Measurements from ENCODE around the gene ZNF615.
"Not testable (repeated sequence)": the region's sequence is repeated elsewhere in the genome, so short reads cannot be mapped to it uniquely, and the experiment has no call there.

Gene ZNF615

DNA sequence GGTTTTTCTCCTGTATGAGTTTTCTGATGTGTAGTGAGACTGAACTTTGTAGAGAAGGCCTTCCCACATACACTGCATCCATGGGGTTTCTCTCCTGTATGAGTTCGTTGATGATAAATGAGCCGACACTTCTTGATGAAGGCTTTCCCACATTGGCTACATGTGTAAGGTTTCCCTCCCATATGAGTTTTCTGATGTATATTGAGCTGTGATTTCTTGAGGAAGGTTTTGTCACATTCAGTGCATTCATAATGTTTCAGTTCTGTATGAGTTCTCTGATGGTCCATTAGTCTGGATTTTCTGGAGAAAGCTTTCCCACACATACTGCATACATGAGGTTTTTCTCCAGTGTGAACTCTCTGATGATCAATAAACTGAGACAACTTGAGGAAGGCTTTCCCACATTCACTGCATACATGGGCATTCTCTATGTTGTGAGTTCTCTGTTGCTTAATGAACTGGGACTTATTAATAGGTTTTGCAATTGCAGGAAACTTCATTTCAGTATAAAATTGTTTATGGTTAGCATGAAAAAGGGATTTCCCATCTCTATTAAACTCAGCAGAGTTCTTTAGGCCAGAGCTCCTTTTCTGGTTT lies 13.9 kb downstream of the ZNF615 start:
- TF ChIP-seq, protein P1, sequence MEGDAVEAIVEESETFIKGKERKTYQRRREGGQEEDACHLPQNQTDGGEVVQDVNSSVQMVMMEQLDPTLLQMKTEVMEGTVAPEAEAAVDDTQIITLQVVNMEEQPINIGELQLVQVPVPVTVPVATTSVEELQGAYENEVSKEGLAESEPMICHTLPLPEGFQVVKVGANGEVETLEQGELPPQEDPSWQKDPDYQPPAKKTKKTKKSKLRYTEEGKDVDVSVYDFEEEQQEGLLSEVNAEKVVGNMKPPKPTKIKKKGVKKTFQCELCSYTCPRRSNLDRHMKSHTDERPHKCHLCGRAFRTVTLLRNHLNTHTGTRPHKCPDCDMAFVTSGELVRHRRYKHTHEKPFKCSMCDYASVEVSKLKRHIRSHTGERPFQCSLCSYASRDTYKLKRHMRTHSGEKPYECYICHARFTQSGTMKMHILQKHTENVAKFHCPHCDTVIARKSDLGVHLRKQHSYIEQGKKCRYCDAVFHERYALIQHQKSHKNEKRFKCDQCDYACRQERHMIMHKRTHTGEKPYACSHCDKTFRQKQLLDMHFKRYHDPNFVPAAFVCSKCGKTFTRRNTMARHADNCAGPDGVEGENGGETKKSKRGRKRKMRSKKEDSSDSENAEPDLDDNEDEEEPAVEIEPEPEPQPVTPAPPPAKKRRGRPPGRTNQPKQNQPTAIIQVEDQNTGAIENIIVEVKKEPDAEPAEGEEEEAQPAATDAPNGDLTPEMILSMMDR (IDR thresholded peaks at IDR 0.05; ENCODE audit: insufficient read depth, low read depth, low read length, missing control alignments), result no peak
- no peak for DNase-seq (ENCODE audit: low read depth)
- H3K4me3 ChIP-seq (ENCODE audit: low read depth, low read length), result no peak overlapping the region

DNA sequence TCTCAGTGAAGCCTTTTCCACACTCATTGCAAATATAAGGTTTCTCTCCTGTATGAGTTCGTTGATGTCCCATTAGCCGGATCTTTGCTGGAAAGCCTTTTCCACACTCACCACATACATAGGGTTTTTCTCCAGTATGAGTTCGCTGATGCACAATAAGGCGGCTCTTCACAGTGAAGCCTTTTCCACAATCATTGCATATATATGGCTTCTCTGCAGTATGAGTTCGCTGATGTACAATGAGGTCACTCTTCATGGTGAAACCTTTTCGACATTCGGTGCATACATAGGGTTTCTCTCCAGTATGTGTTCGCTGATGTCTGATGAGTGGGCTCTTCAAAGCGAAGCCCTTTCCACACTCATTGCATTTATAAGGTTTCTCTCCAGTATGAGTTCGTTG lies 14.6 kb downstream of the ZNF615 start:
- H3K4me3 ChIP-seq (ENCODE audit: low read depth, low read length), result no peak overlapping the region
- no peak for DNase-seq (ENCODE audit: low read depth)
- TF ChIP-seq, protein P1 (IDR thresholded peaks at IDR 0.05; ENCODE audit: insufficient read depth, low read depth, low read length, missing control alignments), result no peak

GRCh38 chr19:51986309-51987291 lies 21.4 kb downstream of the ZNF615 start, which contains the start of gene ZNF350:
Gene ZNF350 (minus strand): TSS chr19:51986840. CDS start chr19:51974360, 12,480 bp downstream.
- TF ChIP-seq, protein P1 (IDR thresholded peaks at IDR 0.05; ENCODE audit: insufficient read depth, low read depth, low read length, missing control alignments), result no peak
- peak; percentile 95 for DNase-seq (ENCODE audit: low read depth)
- H3K4me3 ChIP-seq (ENCODE audit: low read depth, low read length), result peak within 1 kb of the TSS; percentile 74

DNA sequence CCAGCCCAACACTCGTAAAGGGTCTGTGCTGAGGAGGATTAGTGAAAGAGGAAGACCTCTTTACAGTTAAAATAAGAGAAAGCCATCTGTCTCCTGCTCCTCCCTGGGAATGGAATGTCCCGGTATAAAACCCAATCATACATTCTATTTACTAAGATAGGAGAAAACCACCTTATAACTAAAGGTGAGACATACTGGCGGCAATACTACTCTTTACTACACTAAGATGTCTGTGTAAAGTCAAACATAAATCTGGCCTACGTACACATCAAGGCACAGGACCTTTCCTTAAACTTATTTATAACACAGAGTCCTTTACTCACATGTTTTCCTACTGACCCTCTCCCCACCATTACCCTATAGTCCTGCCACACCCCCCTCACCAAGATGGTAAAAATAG lies 24.6 kb downstream of the ZNF615 start:
- H3K4me3 ChIP-seq (ENCODE audit: low read depth, low read length), result no peak overlapping the region
- DNase-seq (ENCODE audit: low read depth), result no peak
- TF ChIP-seq, protein P1 (IDR thresholded peaks at IDR 0.05; ENCODE audit: insufficient read depth, low read depth, low read length, missing control alignments), result no peak

DNA sequence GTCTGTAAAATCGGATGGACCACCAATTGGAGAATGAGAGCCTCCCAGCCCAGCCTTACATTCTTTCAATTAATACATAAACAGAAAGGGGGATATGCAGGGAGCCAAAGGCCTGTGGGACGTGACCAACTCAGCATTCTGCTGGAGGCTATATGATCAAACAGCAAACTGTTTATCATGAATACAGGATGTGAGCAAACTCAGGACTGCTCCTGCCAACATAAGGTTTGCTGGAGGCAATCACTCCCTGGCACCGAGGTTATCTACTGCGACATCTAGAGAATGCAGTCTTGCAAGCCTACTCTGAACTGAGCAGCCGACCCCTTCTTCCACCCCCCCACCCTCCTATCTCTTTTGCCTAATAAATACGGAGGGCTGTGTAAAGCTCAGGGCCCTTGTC lies 27.1 kb downstream of the ZNF615 start:
- DNase-seq (ENCODE audit: low read depth), result not testable (repeated sequence)

GRCh38 chr19:51980116-51980736 lies 27.8 kb downstream of the ZNF615 start:
- no peak for DNase-seq (ENCODE audit: low read depth)
- TF ChIP-seq, protein P1 (IDR thresholded peaks at IDR 0.05; ENCODE audit: insufficient read depth, low read depth, low read length, missing control alignments), result no peak
- H3K4me3 ChIP-seq (ENCODE audit: low read depth, low read length), result no peak overlapping the region

More for the DNA sequence above, 27.1 kb downstream of the ZNF615 start:
- H3K4me3 ChIP-seq (ENCODE audit: low read depth, low read length), result not testable (repeated sequence)

GRCh38 chr19:51978882-51979281 lies 29.1 kb downstream of the ZNF615 start:
- DNase-seq (ENCODE audit: low read depth), result no peak
- TF ChIP-seq, protein P1 (IDR thresholded peaks at IDR 0.05; ENCODE audit: insufficient read depth, low read depth, low read length, missing control alignments), result no peak
- no peak overlapping the region for H3K4me3 ChIP-seq (ENCODE audit: low read depth, low read length)
